ENCODE measurements around the gene HHLA2.
"Not testable (repeated sequence)": the region's sequence is repeated elsewhere in the genome, so short reads cannot be mapped to it uniquely, and the experiment has no call there.

Gene HHLA2

DNA sequence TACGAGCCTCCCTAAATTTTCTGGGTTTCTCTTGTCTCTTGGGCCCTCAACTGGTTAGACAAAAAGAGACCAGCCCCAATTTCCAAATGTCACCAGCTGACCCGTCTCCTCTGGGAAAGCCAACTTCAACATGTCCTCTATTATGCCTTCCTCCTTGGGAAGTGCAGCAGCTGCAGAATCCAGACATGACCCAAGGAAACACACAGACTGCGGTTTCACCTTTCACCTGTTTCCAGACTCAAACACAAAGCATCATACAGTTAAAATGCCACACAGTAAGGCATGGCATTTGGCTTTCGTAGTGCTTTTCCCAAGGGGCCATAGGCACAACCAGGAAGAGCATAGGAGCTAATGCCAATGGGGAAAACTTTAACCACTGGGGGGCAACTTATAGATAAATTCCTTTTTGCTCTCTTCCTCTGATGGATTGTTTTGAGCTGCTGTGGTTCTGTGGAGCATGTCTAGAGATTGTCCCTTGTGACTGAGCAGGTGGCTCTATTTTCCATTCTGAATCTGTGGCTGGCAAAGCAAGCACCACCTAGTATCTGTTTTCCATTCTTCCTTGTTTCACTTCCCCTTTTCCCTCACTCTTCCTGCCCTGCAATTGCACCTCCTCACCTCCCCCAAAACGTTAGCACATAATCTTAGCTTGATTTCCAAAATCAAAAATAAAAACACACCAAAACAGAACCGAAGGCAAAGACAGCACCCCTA is 49.3 kb downstream of the HHLA2 start:
- no peak for DNase-seq

DNA sequence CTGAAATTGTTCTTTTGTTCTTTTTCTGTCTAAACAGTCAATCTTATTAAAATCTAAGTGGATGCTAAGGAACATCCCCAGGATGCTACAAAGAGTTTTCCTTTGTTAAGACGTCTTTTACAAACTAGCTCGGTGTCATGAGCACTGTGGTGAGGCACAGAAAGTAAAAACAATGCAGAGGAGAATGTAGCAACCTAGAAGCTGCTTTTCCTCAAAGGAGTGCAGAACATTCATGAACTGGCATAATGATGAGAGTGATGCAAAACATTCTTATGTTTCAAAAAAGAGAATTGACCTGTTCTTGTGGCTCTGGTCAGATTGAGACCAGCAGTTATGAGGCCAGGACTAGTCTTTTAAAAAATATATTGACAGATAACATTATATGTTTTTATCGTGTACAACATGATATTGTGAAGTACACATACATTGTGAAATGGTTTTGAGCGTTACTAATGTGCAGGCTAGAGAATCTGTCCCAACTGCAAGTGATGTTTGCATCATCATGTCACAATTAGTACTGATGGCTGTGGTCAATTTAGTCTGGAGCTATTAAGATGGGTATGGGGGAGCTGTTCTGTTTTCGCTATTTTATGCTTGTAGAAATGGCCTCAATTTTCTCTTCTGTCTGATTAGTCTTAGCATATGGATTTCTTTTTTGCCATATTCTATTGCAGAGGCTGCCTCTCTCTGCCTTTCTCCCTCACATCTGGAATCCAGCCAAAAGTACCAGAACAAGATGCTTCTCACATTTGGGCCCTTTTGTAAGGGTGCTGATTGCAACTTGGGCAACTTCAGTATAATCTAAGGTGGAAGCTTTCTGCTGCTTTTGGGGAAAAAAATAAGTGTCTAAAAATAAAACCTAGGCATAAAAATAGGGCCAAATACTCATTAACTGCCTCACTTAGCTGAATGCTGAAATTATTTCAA is 50.2 kb downstream of the HHLA2 start:
- no peak for DNase-seq

DNA sequence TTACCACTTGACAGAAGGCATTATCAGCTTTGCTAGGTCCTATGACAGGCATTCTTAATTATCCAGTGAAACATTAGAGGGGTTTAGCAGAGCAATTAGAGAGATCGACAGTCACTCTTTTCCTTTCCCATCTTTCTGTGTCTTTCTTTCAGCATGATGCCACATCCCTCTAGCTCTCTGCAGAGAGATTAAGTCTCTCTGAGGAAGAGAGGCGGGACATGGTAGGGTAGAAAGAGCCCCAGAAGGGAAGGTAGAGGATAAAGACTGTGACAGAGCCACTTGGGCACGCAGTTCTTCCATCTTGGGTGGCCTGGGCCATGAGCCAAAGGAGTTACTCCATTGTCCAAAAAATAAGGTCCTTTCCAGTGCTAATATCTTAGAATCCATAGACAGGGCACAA is 55.8 kb downstream of the HHLA2 start:
- no peak for DNase-seq

DNA sequence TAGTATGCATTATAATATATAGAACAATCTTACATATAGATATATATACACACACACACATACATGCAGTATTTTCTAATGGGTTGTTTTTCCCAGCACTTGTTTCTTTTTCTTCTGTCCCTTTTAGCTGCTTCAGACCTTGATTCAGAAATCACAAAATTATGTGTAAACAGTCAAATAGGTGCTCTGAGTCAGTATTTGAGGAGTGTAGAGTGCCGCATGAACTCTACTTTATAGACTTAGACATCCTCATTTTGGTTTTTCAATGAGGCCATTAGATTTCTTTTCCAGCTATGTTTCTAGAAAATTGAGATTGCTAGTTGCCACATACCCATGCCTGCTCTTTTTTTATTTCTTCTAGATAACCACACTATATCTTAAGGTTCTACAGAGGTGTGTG is 58.2 kb downstream of the HHLA2 start:
- no peak for DNase-seq

DNA sequence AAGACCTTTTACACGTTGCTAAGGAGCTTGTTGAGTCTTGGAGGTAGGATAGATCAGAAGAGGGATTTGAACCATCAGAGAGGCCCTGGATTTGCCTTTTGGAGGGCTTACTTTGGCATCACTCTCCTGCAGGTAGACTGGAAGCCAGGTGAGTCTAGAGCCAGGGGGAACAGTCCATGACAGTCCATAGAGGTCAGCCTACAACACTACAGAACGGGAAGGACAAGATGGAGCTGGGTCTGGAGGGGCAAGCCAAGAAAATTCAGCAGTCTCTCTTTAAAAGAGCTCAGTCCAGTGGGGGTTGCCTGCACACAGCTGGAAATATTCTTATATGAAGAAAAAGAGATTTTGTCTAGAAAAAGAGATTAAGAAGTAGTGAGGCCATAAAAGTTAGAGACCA is 60.7 kb downstream of the HHLA2 start:
- DNase-seq = no peak

DNA sequence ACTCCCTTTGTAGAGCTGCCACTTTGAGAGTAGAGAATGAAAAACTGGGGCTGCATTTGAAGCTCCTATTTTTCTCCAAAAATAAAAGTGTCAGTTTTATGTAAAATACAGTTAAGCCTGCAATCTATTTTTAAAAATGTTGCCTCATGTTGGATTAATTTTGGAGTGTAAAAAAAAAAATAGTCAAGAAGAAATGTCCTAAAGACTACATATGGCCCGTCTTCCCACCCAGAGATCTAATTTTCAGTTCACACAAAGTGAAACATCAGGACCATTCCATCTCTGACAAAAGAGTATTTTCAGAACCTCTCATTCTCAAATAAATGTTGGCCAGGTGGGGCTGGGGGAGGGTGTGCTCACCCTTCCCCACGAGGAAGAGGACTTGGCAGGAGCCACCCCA is 62.7 kb downstream of the HHLA2 start:
- DNase-seq = no peak

DNA sequence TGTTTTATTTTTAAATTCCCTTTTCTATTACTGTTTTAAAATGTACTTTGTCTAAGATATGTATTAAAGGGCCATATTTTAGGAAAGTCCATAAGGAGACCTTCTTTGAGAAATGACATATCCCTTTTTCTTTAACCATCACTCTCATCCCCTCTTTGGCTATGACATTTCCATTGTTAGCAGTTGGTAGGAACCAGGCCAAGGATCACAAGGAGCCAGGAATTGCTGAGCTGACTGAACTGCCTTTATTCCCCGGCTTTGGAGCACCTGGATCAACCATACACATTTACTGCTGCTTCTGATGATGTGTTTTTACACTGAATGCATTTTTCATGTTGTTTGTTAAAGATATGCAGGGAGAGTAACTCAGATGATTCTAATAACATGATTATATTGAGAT is 79.7 kb downstream of the HHLA2 start:
- DNase-seq = no peak

DNA sequence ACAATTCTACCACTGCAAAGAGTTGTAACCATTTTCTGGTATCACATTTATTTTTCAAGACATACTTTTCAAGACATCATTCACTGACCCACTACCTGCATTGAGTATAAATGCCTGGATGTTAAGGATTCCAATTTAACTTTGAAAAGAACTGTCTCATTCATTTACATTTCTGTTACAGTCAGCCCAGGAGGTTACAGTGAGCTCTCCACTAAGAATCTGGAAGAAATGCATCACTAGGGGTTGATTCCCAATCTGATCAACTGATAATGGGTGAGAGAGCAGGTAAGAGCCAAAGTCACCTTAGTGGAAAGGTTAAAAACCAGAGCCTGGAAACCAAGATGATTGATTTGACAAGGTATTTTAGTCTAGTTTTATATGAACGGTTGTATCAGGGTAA is 81.0 kb downstream of the HHLA2 start:
- DNase-seq = no peak

DNA sequence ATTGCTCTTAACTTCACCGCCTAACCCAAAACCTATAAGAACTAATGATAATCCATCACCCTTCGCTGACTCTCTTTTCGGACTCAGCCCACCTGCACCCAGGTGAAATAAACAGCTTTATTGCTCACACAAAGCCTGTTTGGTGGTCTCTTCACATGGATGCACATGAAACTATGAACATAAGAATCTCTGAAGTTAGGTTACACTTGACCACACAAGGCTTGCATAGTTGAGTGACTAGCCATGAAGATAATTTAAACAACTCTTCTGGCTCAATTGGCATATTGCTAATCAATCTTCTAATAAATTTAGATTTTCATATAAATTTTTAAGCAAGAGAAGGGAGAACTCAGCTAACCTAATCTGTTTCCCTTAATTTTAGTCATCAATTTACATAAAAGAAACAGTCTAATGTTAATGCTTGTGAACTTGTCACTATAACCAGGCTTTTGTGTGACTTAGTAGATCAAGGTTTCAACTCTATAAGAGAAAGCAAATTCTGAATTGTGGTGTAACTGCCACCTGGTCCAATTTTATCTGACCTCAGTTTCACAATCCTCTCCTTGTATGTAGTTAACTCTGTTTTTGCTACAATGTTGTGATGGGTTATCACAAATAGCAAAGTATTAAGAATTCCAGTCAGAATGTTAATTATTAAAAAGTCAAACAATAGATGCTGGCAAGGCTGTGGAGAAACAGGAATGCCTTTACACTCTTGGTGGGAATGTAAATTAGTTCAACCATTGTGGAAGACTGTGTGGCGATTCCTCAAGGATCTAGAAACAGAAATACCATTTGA is 82.0 kb downstream of the HHLA2 start:
- DNase-seq = no peak

DNA sequence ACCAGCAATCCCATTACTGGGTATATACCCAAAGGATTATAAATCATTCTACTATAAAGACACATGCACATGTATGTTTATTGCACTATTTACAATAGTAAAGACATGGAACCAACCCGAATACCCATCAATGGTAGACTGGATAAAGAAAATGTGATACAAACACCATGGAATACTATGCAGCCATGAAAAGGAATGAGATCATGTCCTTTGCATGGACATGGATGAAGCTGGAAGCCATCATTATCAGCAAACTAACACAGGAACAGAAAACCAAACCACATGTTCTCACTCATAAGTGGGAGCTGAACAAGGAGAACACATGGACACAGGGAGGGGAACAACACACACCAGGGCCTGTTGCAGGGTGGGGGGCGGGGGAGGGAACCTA is 82.6 kb downstream of the HHLA2 start:
- not testable (repeated sequence) for DNase-seq

DNA sequence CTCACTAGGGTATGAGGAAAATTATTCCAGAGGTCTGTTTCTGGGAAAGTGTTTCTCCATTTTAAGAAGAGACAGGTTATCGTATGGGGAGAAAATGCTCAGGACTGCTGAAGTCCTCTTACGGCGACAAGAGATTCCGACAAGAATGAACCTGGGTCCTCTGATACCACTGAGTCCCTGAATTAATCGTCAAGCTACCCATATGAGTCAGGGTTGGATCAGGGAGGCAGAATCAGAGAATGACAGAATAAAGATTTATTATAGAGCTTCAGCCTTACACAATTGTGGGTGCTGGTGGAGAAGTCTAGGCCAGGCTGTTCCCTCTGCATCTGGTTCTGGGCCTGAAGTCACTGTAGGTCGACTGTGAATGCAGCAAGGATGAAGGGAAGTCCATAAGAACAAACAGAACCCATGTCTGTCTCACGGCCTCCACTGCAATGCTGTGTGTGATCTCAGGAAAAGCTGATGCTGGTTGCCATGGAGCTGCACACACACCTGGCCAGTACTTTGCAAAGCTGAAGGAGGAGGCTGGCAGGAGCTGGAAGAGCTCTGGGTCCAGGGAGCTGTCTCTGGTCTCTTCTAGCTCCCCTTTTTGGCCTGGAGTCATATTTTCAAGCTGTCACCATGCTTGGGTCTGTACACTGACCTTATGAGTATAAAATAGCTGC is 83.9 kb downstream of the HHLA2 start:
- DNase-seq = no peak

DNA sequence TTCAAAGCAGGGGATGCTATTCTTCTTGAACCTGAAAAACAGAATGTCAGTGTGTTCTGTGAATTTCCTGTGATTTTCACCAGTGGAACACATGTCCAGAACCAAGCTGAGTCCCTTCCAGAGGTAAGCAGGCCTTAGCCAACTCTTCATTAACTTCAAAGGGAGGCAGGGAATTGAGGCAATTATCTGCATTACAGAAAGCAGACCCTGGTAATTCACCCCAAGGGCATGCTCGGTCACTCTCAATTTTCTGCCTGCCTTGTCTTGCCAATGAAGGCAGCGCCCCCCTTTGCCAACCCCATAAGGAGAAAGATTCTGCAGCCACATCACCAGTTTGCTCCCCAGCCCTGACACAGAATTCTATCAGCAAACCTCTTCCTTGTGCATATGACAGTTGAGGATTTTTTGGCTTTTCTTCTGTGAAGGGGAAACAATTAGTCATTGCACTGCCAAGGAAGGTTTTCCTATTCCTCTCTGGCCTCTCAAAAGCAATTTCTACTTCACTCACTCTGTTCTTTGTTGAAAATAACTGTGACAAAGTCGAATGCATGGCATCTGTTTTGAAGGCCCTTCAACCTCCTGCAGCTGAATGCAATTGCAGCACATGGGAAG is 85.3 kb downstream of the HHLA2 start:
- no peak for DNase-seq

DNA sequence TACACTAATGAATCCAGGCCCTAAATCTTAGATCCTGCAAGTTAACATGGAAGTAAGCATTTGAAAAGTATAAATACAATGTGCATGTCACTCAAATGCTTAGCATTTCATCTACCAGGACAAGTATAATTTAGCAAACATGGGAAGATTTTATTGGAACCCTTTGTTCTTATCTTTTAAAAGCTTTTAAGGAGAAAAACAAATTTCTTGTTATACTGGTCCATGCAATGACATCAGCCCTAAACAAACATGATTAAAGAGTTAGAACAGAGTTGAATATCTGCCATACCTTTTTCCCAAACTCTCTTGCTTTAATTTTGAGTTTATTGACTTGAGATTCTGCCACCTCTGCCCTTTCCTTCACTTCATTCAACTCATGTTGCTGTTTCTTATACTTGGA is 87.0 kb downstream of the HHLA2 start:
- no peak for DNase-seq

DNA sequence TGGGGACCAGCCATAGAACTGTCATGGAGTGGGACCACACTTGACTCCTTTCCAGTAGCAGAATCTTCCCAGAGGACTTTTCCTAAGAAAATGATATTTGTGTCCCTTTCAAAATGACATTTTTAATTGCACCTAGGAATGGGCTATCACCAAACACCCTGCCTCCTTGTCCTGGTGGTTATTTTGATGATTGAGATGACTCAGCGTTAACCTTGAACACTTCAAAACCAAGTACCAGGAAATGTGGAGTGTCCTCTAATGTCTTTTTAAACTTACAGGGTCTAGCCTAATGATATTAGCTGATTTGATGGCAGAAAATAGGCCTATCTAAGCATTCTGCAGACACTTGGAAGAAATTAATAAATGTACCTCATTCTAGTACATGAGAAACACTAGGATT is 90.7 kb downstream of the HHLA2 start:
- DNase-seq = no peak

DNA sequence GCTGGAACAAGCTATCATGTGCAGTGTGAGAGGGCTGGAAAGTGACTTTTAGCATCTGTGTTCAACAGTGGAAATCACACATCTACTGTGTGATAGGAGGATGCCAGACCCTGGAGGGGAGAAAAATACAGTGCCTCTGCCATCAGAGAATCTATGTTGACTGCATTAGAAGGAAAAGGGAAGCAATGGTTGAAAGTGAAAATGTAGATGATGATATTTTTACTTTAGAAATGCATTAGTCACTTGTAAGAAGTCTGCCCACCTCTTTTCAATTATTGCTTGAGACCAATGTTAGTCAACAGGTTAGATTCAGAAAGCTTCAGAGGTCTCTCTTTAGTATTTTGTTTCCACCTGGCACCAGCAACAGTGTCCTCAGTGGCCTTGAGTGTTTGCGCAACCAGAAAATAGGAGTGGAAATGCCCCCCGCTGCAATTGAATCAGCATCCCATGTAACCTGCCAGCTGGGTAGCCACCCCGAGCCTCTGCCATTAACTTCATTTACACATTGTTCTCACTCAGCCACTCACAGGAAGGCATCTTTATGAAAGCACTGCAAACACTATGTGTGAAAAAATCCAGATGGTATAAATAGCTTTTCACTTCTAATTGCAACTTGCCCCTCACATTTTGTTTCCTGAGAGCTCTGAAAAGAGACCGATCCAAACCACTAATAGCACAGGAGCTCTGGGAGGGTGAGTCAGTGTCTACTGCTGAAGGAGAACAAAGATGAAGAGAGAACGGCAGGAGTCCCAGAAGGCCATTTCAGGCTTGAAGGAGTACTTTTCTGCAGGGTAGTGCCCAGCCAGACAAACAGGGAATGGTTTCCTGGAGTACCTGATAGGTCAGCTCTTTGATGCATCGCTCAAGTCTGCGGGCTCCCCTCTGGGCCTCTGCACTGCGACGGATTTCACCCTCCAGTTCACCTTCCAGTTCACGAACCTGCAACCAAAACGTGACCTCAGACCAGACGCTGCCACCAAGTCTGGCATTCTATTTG is 92.1 kb downstream of the HHLA2 start:
- no peak for DNase-seq

DNA sequence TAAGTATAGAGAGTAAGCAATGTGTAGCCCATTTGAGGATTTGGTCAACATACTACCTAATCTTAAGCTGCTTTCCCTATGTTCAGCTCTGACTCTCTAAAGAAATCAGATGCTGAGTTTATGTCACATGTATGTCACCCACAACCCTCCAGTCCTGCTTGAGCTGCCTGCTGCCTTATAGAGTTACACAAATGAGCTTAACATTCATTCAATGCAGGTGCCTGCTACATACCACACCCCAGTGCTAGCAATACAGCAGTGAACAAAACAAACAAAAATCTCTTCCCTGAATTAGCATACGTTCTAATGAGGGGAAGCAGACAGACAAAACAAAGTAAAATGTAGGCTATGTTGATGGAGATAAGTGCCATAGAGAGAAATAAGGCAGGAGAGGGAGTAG is 93.0 kb downstream of the HHLA2 start:
- DNase-seq = no peak

DNA sequence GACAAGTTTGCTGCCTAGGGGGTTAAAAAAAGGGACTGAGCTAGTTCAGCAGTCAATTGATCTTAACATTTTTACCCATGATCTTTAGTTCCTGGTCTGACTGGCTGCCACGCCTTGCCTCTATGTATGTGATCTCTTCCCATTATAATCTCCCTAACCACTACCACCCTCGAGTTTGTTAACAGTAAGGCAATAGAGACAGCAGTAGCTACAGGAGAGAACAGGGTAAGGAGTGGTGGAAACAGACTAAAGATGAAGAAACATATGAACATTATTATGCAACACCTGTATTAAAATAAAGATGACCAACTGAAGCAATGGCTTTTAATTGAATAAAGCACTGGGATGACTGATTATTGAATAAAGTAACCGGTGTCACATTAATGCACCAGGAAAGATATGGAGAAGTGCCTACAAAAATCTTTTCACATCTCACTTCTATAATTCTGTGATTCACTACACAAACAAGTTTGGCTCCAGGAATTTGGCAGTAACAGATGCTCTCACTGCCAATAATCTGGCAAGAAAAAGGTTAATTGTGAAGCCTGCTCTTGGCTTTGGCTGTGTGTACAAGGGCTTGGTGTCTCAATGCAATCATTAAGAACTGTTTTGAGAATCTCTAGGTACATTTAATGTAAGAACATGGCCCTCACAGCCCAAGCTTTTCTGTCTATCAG is 95.7 kb downstream of the HHLA2 start:
- DNase-seq = no peak

DNA sequence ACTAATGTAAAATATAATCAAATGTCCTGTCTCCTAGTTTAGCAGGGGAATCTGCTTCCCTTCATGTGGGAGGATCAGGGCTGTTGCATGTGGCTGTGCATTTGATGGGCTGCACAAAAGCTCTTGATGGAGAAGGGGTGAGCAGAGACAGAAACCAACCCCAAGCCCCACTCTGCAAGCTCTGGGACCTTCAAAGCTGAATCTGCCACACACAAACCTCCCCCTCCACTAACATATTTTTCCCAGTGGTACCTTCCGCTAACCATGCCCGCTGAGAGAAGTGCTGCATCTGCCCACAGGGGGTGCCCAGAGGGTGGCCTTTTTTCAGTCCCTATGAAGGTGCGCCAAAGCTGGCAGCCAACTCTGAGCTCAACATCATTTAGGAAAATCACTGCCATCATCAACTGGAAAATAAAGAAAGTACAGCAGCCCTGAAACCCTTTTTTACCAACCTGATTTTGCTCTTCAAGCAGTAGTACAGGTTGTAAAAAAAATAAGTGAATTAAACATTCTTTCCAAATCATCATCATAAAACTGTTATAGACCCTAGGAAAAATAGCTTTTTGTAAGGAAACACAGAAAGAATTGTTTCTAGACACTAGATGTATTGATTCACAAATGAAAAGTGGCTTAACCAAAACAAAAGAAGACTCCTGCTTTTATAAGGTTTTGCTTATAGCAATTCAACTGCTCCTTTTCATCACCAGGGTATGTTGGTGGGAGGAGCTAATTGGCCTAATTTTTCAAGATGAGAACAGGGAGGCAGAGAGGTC is 97.0 kb downstream of the HHLA2 start:
- no peak for DNase-seq

DNA sequence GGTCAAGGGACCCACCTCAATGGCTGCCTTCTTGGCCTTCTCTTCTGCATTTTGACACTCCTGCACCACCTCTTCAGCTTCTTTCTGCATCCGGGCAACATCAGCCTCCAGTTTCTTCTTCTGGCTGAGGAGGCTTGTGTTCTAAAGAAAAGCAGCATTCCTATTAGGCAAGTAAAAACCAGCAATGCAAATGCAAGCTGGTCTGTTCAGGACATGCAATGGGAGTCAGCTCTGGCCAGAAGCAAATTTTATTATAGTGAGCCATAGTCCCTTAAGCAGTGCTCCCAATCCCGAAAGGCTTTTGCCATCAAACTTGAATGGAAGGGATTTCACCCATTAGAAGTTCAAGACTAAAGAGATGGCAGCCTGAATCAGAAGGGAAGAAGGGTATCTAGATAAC is 97.7 kb downstream of the HHLA2 start:
- DNase-seq = no peak

DNA sequence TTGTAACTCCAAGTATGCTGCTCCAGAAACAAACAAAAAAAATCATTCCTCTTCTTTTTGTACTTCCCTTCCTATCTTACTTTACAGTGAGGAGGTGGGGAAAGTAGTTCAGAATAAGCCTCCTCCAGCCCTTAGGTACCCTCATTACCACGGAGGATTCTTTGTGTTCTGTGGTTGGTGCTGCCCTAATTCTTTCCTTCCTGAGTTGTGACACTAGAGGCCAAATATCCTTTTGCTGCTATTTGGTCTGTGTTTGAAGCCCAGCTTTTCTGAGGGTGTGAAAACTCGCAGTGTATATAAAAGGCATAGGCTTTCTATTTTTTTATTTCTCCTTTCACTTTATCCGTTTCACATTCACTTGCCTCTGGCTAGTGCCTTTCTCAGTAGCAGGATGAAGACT is 98.2 kb downstream of the HHLA2 start:
- no peak for DNase-seq

Data from activated naive CD4-positive, alpha-beta T cell (primary cell).